Parathyroid adenoma (tissue), 2 donors: Measurements from ENCODE around the gene VPS13D.
"Not testable (repeated sequence)": the region's sequence is repeated elsewhere in the genome, so short reads cannot be mapped to it uniquely, and the experiment has no call there.

ENCODE experiments used
- H2AFZ ChIP-seq: fragments of 300-600 bp; sonication (generic); one replicate; pipeline ENCODE4 v1.7.0; 2017; ENCODE audit warnings: antibody characterized with exemption, mild to moderate bottlenecking
- H3K27ac ChIP-seq: fragments of 300-600 bp; sonication (generic); one replicate; pipeline ENCODE4 v1.7.0; 2017
- H3K27me3 ChIP-seq: fragments of 300-600 bp; sonication (generic); one replicate; pipeline ENCODE4 v1.7.0; 2017; ENCODE audit warnings: low read length; ENCODE audit not compliant: control insufficient read depth, insufficient read depth
- H3K36me3 ChIP-seq: fragments of 300-600 bp; sonication (generic); one replicate; pipeline ENCODE4 v1.7.0; 2017; ENCODE audit warnings: low read length; ENCODE audit not compliant: control insufficient read depth, insufficient read depth
- H3K4me1 ChIP-seq: fragments of 300-600 bp; sonication (generic); one replicate; pipeline ENCODE4 v1.7.0; 2017; ENCODE audit warnings: control low read depth
- H3K4me2 ChIP-seq: fragments of 300-600 bp; sonication (generic); one replicate; pipeline ENCODE4 v1.7.0; 2017; ENCODE audit warnings: low read length
- H3K4me3 ChIP-seq: fragments of 300-600 bp; sonication (generic); one replicate; pipeline ENCODE4 v1.7.0; 2017; ENCODE audit warnings: low read depth, low read length
- H3K79me2 ChIP-seq: fragments of 300-600 bp; sonication (generic); one replicate; pipeline ENCODE4 v1.7.0; 2017; ENCODE audit warnings: control low read depth
- H3K9ac ChIP-seq: fragments of 300-600 bp; sonication (generic); one replicate; pipeline ENCODE4 v1.7.0; 2017; ENCODE audit warnings: mild to moderate bottlenecking
- H3K9me3 ChIP-seq: fragments of 300-600 bp; sonication (generic); one replicate; pipeline ENCODE4 v1.7.0; 2017; ENCODE audit warnings: low read length; ENCODE audit not compliant: control insufficient read depth
- CTCF ChIP-seq: fragments of 300-600 bp; sonication (generic); IDR thresholded peaks from one replicate; pipeline ENCODE4 v1.7.0; 2017; ENCODE audit warnings: antibody characterized with exemption, mild to moderate bottlenecking
- donor health status: primary hyperparathyroidism.

VPS13D gene

GRCh38 chr1:12454406-12455391 lies 224.9 kb downstream of the VPS13D start:
- no peaks in the 10 kb centered on the region for H3K79me2 ChIP-seq
- H3K4me3 ChIP-seq: no peak overlapping the region
- no peak overlapping the region for H3K4me2 ChIP-seq
- H2AFZ ChIP-seq: no peak overlapping the region
- H3K27ac ChIP-seq: peak overlapping the region; percentile 51
- TF ChIP-seq CTCF: no peak
- no peak overlapping the region for H3K9ac ChIP-seq
- H3K9me3 ChIP-seq: no peaks in the 10 kb centered on the region
- H3K4me1 ChIP-seq: peaks cover 28% of the 10 kb centered on the region
- H3K27me3 ChIP-seq: no peaks in the 10 kb centered on the region
- no peaks in the 10 kb centered on the region for H3K36me3 ChIP-seq

- not testable (repeated sequence) for H3K9ac ChIP-seq, H3K9me3 ChIP-seq, H2AFZ ChIP-seq, H3K27ac ChIP-seq, H3K27me3 ChIP-seq, H3K36me3 ChIP-seq, H3K4me3 ChIP-seq, H3K4me2 ChIP-seq, H3K79me2 ChIP-seq
- peaks cover 21% of the 10 kb centered on the region for H3K4me1 ChIP-seq
Measured at GRCh38 chr1:12456081-12456480, 226.3 kb downstream of the VPS13D start.

- Histone ChIP-seq H3K27me3 (no peaks in the 10 kb centered on the region), H2AFZ (no peak overlapping the region), H3K4me1 (peaks cover 16% of the 10 kb centered on the region), H3K79me2 (no peaks in the 10 kb centered on the region), H3K4me3 (no peak overlapping the region), H3K27ac (no peak overlapping the region), H3K4me2 (no peak overlapping the region), H3K9ac (no peak overlapping the region), H3K9me3 (no peaks in the 10 kb centered on the region), H3K36me3 (no peaks in the 10 kb centered on the region)
- TF ChIP-seq CTCF: no peak
Measured at GRCh38 chr1:12456979-12457378, 227.1 kb downstream of the VPS13D start.

- H3K27ac ChIP-seq: no peak overlapping the region
- H3K36me3 ChIP-seq: no peaks in the 10 kb centered on the region
- no peak overlapping the region for H3K9ac ChIP-seq
- H3K27me3 ChIP-seq: no peaks in the 10 kb centered on the region
- peaks cover 16% of the 10 kb centered on the region for H3K4me1 ChIP-seq
- H2AFZ ChIP-seq: no peak overlapping the region
- H3K79me2 ChIP-seq: no peaks in the 10 kb centered on the region
- no peak overlapping the region for H3K4me2 ChIP-seq
- no peak overlapping the region for H3K4me3 ChIP-seq
- no peaks in the 10 kb centered on the region for H3K9me3 ChIP-seq
- no peak for TF ChIP-seq CTCF
Measured at GRCh38 chr1:12457771-12458170, 227.9 kb downstream of the VPS13D start.

- no peak overlapping the region for H3K9ac ChIP-seq
- peaks cover 12% of the 10 kb centered on the region for H3K4me1 ChIP-seq
- no peaks in the 10 kb centered on the region for H3K27me3 ChIP-seq
- no peak overlapping the region for H2AFZ ChIP-seq
- no peak overlapping the region for H3K4me3 ChIP-seq
- H3K27ac ChIP-seq: no peak overlapping the region
- no peaks in the 10 kb centered on the region for H3K36me3 ChIP-seq
- TF ChIP-seq CTCF: no peak
- no peaks in the 10 kb centered on the region for H3K9me3 ChIP-seq
- H3K4me2 ChIP-seq: no peak overlapping the region
- H3K79me2 ChIP-seq: no peaks in the 10 kb centered on the region
Measured at GRCh38 chr1:12458571-12458970, 228.7 kb downstream of the VPS13D start.
